ENCODE data around the gene AMER1. TPM values are rescaled to one million over a fixed set of nuclear protein-coding genes. Genes with fewer than 3 reads are reported as not detected.

AMER1 gene
- total and polyA plus RNA-seq, 10 of the 15 experiments (the other 5 are each of a cell fraction or from before 2014, with no cell fraction given) = 0.16 to 6.3 (median 4.2) TPM

DNA sequence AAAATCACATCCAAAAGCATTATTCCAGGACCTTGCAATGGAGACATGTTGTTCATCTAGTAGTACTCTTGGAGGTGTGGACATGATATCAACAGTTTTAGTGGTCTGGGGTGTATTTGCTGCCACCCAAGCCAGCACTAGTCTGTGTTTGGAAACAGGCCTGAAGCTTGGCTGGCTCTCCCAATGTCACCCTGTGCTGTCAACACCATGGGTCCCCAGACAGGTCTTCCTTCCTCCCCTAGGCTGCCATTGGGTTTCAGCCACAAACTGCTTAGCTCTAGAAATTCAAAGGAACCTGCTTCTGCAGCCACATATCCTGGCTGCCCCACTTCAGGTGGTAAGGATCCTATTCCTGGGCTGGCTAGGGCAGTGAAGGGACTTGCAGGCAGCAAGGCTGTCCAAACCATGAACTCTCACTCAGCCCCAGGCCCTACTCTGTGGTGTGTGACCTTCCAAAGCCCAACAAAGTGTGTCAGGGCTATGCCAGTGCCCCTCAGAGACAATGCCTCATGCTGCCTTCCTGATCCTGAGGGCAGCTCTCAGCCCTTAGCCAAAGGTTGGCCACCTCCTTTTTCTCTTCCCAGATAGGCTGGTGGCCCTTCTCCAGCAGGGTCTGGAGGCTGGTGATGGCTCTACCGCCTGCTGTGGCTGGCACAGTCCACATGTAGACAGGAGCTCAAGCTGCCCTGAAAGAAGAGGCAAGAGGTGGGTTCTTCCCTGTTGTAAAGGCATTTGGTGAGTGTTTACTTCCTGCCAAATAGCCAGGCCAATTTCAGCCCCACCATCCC is 18.3 kb downstream of the AMER1 start (continued):
- no peak for TF ChIP-seq BMI1 (IDR thresholded peaks at IDR 0.05; ENCODE audit: borderline replicate concordance)
- TF ChIP-seq GATAD2B (conservative IDR thresholded peaks at IDR 0.05; ENCODE audit: low read depth) = no peak
- TF ChIP-seq RFX5 (IDR thresholded peaks at IDR 0.05; ENCODE audit: low read depth, low read length) = no peak

DNA sequence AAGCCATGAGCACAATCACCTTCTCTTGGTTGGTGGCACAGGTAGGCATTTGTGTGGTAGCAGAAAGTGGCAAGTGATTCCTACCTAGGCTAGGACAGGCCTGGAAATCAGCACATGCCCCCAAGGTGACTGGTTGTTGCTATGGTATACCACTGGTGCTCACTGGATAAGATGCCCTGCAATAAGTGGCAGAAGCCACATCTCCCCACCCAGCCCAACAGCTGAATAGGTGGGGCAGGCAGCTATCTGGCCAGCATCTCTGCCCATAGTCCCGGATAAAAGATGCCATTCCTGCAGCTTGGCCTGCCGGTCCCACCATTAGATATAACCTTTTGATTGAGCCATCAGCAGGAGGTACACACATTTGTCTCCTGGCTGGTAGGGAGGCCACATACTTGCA is 21.1 kb downstream of the AMER1 start:
- SMC1A ChIA-PET (ENCODE audit: uncharacterized antibody, unreplicated experiment) = no interaction called here
- POLR2A ChIA-PET = no interaction called here
- BruUV-seq (replicated peaks) = no TSS peak
- FAIRE-seq = no peak
- Histone ChIP-seq H3K36me3 (ENCODE audit: control insufficient read depth in 2 of 2, insufficient read depth in 2 of 2, low read length in 1 of 2) (no peaks in the 10 kb centered on the region), H3K9me3 (replicated peaks; ENCODE audit: control insufficient read depth, insufficient read depth, low read length) (no peaks in the 10 kb centered on the region), H3K4me2 (ENCODE audit: control insufficient read depth, insufficient read depth) (no peak overlapping the region), H3K79me2 (ENCODE audit: control insufficient read depth, insufficient read depth, low read length) (no peaks in the 10 kb centered on the region), H3K9ac (ENCODE audit: control insufficient read depth, insufficient read depth, low read length) (no peak overlapping the region), H3K27ac (ENCODE audit: control insufficient read depth, insufficient read depth) (no peak overlapping the region), H3K4me3 (no peak overlapping the region), H3K27me3 (replicated peaks in 1 of 2; ENCODE audit: control insufficient read depth in 2 of 2, insufficient read depth in 2 of 2, low read length in 1 of 2) (no peaks in the 10 kb centered on the region), H4K20me1 (ENCODE audit: control insufficient read depth, insufficient read depth) (no peaks in the 10 kb centered on the region), H3K4me1 (ENCODE audit: control insufficient read depth, insufficient read depth, low read length) (no peaks in the 10 kb centered on the region), H2AFZ (ENCODE audit: control insufficient read depth, low read depth, low read length) (no peak overlapping the region)
- 63% methylated on average over 2 of the region's 2 CpGs for WGBS (ENCODE audit: insufficient coverage, insufficient replicate concordance, low lambda C conversion rate, missing lambda C conversion rate)
- CTCF ChIA-PET = no interaction called here
- RAD21 ChIA-PET (ENCODE audit: unreplicated experiment) = no interaction called here
- TF ChIP-seq, protein P1, sequence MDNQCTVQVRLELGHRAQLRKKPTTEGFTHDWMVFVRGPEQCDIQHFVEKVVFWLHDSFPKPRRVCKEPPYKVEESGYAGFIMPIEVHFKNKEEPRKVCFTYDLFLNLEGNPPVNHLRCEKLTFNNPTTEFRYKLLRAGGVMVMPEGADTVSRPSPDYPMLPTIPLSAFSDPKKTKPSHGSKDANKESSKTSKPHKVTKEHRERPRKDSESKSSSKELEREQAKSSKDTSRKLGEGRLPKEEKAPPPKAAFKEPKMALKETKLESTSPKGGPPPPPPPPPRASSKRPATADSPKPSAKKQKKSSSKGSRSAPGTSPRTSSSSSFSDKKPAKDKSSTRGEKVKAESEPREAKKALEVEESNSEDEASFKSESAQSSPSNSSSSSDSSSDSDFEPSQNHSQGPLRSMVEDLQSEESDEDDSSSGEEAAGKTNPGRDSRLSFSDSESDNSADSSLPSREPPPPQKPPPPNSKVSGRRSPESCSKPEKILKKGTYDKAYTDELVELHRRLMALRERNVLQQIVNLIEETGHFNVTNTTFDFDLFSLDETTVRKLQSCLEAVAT (IDR thresholded peaks at IDR 0.05) = no peak
- no peak for TF ChIP-seq TCF12 (IDR thresholded peaks at IDR 0.05; ENCODE audit: low read depth, low read length)
- TF ChIP-seq, protein P2, sequence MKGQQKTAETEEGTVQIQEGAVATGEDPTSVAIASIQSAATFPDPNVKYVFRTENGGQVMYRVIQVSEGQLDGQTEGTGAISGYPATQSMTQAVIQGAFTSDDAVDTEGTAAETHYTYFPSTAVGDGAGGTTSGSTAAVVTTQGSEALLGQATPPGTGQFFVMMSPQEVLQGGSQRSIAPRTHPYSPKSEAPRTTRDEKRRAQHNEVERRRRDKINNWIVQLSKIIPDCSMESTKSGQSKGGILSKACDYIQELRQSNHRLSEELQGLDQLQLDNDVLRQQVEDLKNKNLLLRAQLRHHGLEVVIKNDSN (IDR thresholded peaks at IDR 0.05; ENCODE audit: borderline replicate concordance, extremely low read length, insufficient read depth, low read depth, low read length) = no peak
- no peak for TF ChIP-seq NR2F1 (conservative IDR thresholded peaks at IDR 0.05)
- TF ChIP-seq HCFC1 (IDR thresholded peaks at IDR 0.05; ENCODE audit: low read length) = no peak
- no peak for TF ChIP-seq GATAD2B (conservative IDR thresholded peaks at IDR 0.05; ENCODE audit: low read depth)
- no peak for TF ChIP-seq BMI1 (IDR thresholded peaks at IDR 0.05; ENCODE audit: borderline replicate concordance)
- TF ChIP-seq SUZ12 (IDR thresholded peaks at IDR 0.05; ENCODE audit: unreplicated experiment) = no peak
- TF ChIP-seq, protein P3, sequence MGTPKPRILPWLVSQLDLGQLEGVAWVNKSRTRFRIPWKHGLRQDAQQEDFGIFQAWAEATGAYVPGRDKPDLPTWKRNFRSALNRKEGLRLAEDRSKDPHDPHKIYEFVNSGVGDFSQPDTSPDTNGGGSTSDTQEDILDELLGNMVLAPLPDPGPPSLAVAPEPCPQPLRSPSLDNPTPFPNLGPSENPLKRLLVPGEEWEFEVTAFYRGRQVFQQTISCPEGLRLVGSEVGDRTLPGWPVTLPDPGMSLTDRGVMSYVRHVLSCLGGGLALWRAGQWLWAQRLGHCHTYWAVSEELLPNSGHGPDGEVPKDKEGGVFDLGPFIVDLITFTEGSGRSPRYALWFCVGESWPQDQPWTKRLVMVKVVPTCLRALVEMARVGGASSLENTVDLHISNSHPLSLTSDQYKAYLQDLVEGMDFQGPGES (IDR thresholded peaks at IDR 0.05) = no peak
- in situ Hi-C loops (cut with MboI) (no loop called here), intact Hi-C loops (cut with micrococcal nuclease; ENCODE audit: unreplicated experiment) (no loop called here)
- no peak for DNase-seq (ENCODE audit: low read depth, low spot score)
- ATAC-seq = no peak
